Neutrophil (primary cell): ENCODE measurements around the gene ESPNL.
A peak's percentile ranks its signal among the peaks of the same experiment; 100 is the strongest.

ENCODE experiments used
- H3K27ac ChIP-seq: fragments of 200-600 bp; sonication (generic); 2 replicates; pipeline ENCODE4 v1.5.1; 2016; ENCODE audit warnings: mild to moderate bottlenecking, moderate library complexity
- H3K27me3 ChIP-seq: fragments of 200-600 bp; sonication (generic); 2 replicates; pipeline ENCODE4 v1.6.0; 2016; ENCODE audit warnings: mild to moderate bottlenecking
- H3K36me3 ChIP-seq: fragments of 200-600 bp; sonication (generic); 2 replicates; pipeline ENCODE4 v1.5.1; 2017
- H3K4me1 ChIP-seq, 2 experiments: fragments of 200-600 bp in 1 of 2; sonication (generic) in 1 of 2; 1 replicate in 1 of 2; 2 replicates in 1 of 2; pipeline versions ENCODE4 v1.5.1 to v1.6.1; 2013 to 2016; ENCODE audit warnings: low read depth in 1 of 2, low read length in 1 of 2, mild to moderate bottlenecking in 1 of 2, moderate library complexity in 1 of 2; ENCODE audit not compliant: control insufficient read depth in 1 of 2, insufficient read depth in 1 of 2
- H3K4me3 ChIP-seq, 2 experiments: fragments of 200-600 bp in 1 of 2; sonication (generic) in 1 of 2; 1 replicate in 1 of 2; 2 replicates in 1 of 2; pipeline ENCODE4 v1.5.1; 2013 to 2016; ENCODE audit warnings: low read depth in 1 of 2, low read length in 1 of 2, mild to moderate bottlenecking in 1 of 2, moderate library complexity in 1 of 2
- H3K9me3 ChIP-seq: fragments of 200-600 bp; sonication (generic); 2 replicates; pipeline ENCODE4 v1.5.1; 2016
- CTCF ChIP-seq: fragments of 200-600 bp; sonication (generic); IDR thresholded peaks from 2 replicates; pipeline ENCODE4 v1.5.1; 2016; ENCODE audit warnings: antibody characterized with exemption

The ESPNL gene

GRCh38 chr2:238137885-238138284, 37.7 kb downstream of the ESPNL start:
- no peaks in the 10 kb centered on the region for H3K9me3 ChIP-seq
- H3K4me3 ChIP-seq, result no peak overlapping the region
- peaks cover 6 to 9% of the 10 kb centered on the region in 2 experiments for H3K4me1 ChIP-seq
- H3K27ac ChIP-seq, result no peak overlapping the region
- no peak for TF ChIP-seq CTCF
- no peaks in the 10 kb centered on the region for H3K27me3 ChIP-seq
- H3K36me3 ChIP-seq, result no peaks in the 10 kb centered on the region

GRCh38 chr2:238138331-238139195, 38.4 kb downstream of the ESPNL start, which contains the start of gene KLHL30:
KLHL30 (plus strand) TSS chr2:238138668; CDS start chr2:238140755, 2,087 bp downstream.
- H3K4me3 ChIP-seq, result no peak within 1 kb of the TSS
- no peaks in the 10 kb centered on the region for H3K36me3 ChIP-seq
- H3K4me1 ChIP-seq, result peaks cover 6 to 9% of the 10 kb centered on the region in 2 experiments
- no peak within 1 kb of the TSS for H3K27ac ChIP-seq
- TF ChIP-seq CTCF, result no peak
- H3K27me3 ChIP-seq, result no peaks in the 10 kb centered on the region
- H3K9me3 ChIP-seq, result no peaks in the 10 kb centered on the region

- H3K4me3 ChIP-seq, result no peak overlapping the region
- no peaks in the 10 kb centered on the region for H3K9me3 ChIP-seq
- peaks cover 6 to 9% of the 10 kb centered on the region in 2 experiments for H3K4me1 ChIP-seq
- no peak overlapping the region for H3K27ac ChIP-seq
- H3K27me3 ChIP-seq, result no peaks in the 10 kb centered on the region
- peak; percentile 23 for TF ChIP-seq CTCF
- H3K36me3 ChIP-seq, result no peaks in the 10 kb centered on the region
Measured at GRCh38 chr2:238139196-238140039, 39.3 kb downstream of the ESPNL start.

DNA sequence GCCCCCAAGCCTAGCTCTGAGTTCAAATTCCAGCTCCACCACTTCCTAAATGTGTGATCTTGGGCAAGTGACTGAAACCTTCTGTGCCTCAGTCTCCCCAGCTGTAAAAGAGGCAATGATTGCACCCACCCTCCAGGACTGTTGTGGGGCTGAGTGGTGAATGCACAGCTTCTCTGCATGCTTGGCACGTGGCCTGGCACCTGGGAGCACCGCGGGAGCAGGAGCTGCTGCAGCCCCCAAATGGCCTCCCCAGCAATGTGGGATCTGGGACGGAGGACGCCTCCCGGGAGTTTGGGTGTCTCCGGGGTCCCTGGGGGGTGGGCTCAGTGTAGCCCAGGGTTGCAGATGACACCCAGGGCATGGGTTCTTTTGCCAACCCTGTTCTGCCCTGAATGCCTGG, 39.9 kb downstream of the ESPNL start:
- TF ChIP-seq CTCF, result no peak
- Histone ChIP-seq H3K36me3 (no peaks in the 10 kb centered on the region), H3K9me3 (no peaks in the 10 kb centered on the region), H3K4me1 (peaks cover 6 to 9% of the 10 kb centered on the region in 2 experiments), H3K4me3 (no peak overlapping the region), H3K27me3 (no peaks in the 10 kb centered on the region), H3K27ac (no peak overlapping the region)

DNA sequence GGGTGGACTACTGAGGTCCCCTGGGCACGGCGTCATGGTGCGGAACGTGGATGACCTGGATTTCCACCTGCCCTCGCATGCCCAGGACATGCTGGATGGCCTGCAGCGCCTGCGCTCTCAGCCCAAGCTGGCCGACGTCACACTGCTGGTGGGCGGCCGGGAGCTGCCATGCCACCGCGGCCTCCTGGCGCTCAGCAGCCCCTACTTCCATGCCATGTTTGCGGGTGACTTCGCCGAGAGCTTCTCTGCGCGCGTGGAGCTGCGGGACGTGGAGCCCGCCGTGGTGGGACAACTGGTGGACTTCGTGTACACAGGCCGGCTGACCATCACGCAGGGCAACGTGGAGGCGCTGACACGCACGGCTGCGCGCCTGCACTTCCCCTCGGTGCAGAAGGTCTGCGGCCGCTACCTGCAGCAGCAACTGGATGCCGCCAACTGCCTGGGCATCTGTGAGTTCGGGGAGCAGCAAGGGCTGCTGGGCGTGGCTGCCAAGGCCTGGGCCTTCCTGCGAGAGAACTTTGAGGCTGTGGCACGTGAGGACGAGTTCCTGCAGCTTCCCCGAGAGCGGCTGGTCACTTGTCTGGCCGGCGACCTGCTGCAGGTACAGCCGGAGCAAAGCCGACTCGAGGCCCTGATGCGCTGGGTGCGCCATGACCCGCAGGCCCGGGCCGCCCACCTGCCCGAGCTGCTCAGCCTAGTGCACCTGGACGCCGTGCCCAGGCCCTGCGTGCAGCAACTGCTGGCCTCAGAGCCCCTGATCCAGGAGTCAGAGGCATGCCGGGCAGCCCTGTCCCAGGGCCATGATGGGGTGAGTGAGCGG, 40.8 kb downstream of the ESPNL start:
- peaks cover 6 to 9% of the 10 kb centered on the region in 2 experiments for H3K4me1 ChIP-seq
- H3K27me3 ChIP-seq, result no peaks in the 10 kb centered on the region
- no peak for TF ChIP-seq CTCF
- no peaks in the 10 kb centered on the region for H3K36me3 ChIP-seq
- no peaks in the 10 kb centered on the region for H3K9me3 ChIP-seq
- H3K4me3 ChIP-seq, result no peak overlapping the region
- no peak overlapping the region for H3K27ac ChIP-seq
